Stimulated activated naive CD8-positive, alpha-beta T cell treated with anti-CD3 and anti-CD28 coated beads, Interleukin-15, Interleukin-2, amounts not matched to agents 100 U/mL and 50 U/mL, for 24 hours (primary cell): Measurements from ENCODE around the gene SH3GL2.

ENCODE experiments used
- ATAC-seq: fragments of 150-1000 bp; cut with Tn5 transposase; one replicate; pipeline ENCODE4 v1.10.0; 2021
- DNase-seq: peaks from one replicate; pipeline ENCODE4 v3.0.0; 2021

SH3GL2 gene

DNA sequence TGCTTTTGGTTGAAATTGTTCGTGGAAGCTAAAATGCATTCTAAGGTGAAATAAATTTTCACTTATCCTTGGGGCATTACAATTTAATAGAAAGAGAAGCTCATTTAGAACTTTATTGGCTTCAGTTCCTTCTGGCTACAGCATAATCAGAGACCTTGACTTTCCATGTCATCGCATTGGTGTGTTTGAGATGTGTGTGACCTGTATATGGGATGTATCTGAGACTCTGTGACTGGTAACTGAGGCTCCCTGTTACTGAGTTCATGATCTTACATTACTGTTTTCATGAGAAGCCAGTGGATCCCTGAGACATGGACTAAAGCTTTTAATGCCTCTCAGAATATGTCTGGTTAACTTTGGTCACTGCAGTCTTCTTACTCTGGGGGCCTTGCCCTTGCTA lies 32.5 kb downstream of the SH3GL2 start:
- DNase-seq (no peak), ATAC-seq (no peak)

DNA sequence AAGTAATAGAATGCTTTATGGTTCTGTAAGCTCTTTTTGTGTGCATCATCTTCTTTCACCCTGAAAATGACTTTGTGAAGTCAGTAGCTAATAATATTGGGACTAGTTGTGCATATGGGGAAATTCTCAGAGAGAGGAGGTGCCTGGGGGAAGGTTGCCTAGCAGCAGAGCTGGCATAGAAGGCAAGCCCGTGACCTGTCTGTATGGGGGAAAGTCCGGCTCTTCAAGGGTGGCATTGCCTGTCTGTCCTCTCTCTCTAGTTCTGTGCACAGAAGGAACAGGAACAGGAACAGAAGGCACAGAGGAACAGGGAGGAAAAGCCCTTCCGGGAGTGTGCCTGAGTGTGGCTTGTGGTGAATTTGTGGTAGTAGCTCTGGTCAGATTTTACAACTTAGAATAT lies 33.1 kb downstream of the SH3GL2 start:
- no peak for ATAC-seq
- DNase-seq, result no peak

DNA sequence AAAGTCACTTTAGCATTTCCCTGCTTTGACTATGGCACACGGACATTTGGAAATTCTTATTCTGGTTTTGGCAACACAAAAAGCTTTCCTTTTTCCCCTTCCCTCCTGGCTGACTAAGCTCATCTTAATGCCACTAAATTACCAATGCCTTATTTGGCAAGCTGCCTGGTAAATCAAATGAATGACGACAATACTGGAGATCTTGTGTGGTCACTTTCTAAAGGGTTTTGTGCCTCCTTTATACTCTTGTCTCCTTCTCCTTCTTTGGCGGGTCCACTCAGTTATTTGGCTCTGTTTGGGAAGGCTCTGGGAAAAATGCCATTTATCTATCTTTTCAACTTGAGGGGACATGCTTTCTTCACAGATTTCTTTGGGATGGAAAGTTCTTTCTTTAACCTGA lies 34.9 kb downstream of the SH3GL2 start:
- DNase-seq (no peak), ATAC-seq (no peak)

DNA sequence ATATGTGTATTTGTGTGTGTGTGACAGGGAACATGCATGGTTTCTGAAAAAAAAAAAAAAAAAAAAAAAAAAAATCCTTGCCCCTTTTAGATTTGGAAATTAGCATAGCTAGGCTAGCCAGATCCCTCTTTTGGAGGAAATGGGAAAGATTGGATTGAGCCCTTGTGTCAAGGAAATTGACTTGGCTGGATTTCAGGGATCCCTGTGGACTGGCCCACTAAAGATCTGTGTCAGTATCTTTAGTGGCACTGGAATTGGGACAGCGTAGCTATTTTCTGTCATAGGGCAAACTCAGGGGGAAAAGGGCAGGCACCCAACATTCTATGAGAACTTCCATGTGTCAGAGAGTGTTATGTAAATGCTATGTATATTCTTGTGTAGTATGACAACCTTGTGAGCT lies 35.4 kb downstream of the SH3GL2 start:
- ATAC-seq, result no peak
- no peak for DNase-seq

DNA sequence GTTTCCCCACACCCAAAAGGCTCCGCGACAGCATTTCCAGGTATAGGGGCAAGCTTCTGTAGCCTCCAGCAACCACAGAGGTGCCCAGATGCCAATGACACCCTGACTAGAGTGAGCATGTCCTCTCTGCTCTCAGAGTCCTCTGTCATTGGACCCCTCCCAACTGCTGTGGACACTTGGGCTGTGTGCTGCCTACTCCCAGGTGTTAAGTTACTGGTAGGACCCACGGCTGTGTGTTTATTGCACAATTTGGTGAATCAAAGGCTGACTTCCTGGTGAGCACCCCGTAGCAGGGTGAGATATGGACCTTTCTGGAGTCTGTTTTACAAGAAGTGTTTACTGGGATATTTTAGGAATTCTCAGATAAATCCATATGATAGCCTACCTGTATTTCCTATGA lies 36.0 kb downstream of the SH3GL2 start:
- DNase-seq, result no peak

DNA sequence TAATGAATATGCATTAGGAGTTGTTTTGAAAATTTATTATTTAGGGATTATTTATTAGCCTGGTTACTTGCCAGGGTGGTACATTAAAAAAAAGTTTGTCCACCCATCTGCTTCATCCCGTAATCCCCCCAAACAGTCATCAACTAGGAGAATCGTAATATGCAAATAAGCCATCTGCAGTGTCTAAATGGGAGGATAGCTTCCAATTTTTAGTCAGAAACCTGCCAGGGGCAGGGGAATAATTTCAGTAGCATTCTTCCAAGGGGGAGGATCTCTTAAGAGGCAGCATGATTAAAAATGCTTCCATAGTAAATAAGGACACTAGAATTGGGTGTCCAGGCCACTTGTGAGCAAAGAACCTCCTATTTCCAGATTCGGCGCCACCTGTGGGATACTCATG lies 43.3 kb downstream of the SH3GL2 start:
- DNase-seq, result no peak

More for the DNA sequence above, 36.0 kb downstream of the SH3GL2 start:
- ATAC-seq, result no peak

DNA sequence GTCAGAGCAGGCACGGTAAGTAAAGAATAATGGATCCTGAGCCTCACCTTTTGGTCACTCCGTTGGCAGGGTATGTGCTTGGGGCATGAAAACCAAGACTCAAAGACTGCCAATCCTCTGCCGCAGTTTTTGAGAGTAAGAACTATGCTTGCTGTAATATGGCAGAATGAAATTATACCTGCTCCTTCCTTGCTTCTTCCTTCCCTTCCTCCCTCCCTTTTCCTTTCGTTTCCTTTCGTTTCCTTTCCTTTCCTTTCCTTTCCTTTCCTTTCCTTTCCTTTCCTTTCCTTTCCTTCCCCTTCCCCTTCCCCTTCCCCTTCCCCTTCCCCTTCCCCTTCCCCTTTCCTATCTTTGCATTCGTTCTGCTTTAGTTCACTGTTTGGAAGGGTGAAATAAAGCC lies 43.9 kb downstream of the SH3GL2 start:
- ATAC-seq (no peak), DNase-seq (no peak)

More for the DNA sequence above, 43.3 kb downstream of the SH3GL2 start:
- ATAC-seq, result no peak

DNA sequence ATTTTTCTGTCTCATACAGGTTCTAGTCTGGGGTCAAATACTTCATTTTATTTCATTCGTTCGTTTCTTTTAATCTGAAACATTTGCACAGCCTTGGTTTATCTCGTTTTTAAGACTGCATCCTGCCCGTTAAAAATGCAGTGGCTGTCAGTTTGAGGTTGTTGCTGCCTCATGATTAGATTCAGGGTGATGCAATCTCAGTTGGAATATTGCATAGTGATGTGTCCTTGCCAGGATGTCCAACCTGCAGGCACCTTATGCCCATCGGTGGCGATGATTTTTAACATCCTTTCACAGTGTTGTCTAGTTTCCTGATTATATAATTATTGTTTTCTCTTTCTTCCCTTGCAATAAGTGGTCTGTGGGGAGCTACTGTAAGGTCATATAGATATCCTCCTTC lies 45.1 kb downstream of the SH3GL2 start:
- DNase-seq, result no peak
- ATAC-seq, result no peak

DNA sequence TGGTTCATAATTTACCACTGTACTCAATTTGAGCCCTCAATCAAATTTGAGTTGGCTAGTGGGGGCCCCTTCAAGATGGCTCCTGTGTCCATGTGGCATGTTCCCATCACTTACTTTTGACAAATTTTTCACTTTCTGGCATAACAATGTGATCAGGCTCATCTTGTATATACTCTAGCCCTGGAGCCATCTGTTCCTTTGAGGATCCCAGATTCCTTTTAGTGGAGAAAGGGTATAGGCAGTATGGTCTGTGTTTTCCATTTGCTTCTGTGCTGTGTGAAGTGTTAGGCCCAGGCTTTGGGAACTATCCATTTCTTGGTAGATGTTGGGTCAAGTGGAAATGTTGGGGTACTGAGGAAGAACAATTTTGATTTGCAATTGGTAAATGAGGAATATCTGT lies 45.7 kb downstream of the SH3GL2 start:
- no peak for ATAC-seq
- no peak for DNase-seq

DNA sequence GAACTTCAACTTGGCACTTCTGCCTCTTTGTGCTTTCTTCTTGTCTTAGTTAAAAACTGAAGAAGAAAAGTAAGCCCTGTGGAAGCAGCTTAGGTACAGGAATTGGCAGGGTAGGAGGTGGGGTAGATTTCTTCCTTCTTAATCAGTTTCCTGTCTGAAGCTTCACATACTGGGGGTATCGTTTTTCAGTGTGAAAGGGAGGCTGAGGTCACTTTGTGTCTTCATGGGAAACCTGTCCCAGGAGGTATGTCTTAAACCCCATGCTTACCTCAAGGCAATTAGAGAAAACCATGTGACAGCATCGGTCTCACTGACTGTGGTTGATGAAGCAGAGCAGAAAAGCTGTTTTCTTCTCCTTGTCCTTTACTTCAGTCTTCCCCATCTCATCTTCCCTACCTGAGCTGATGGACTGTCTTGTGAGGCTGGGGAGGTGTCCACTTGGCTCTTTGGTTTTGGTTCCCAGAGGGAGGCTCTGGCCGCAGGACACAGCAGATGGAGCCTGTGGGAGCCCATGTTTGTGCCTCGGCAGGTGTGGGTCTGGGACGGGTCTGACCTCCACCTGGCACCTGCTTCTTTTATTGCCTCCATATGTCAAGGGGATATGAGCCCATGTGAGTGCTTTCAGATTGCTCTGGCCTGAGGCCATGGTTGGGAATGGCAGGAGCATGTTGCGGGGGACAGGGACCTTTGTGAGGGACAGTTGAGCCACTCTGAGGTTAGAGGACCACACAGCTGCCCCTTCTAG lies 47.0 kb downstream of the SH3GL2 start:
- no peak for ATAC-seq
- DNase-seq, result no peak

DNA sequence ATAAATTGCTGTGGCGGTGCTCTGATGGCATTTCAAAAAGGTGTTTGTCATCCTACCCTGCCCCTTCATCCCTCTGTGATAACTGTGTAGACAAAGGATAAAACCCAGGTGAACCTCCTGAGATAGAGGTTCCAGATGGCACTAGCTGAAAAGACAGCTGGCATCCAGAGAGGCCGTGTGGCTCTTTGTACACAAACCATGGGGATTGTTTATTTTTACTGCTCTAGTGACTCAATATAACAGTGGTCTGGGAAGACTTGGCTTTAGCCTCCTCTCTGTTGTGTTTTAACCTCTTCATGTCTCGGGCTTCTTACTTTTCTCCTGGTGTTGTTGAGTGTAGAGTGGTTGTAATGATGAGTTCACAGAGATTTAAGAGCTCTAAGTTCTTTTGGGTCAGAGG lies 48.8 kb downstream of the SH3GL2 start:
- DNase-seq (no peak), ATAC-seq (no peak)

DNA sequence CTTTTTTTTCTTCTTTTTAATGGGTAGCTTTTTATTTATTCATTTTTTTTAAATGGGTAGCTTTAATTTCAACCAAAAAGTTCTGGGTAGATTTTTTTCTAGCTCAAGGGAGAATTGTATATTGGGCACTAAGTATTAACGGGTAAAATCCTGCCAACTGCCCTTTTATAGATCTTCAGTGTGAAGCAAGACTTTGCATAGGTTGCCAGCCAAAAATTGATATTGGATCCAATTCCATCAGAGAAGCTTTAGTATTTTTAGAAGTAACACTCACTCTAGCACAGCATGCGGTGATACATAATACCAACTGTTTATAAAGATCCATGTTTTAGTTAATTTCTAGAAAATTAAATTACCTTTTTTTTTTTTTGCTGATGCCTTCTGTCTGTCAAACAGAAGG lies 49.8 kb downstream of the SH3GL2 start:
- DNase-seq (no peak), ATAC-seq (no peak)

DNA sequence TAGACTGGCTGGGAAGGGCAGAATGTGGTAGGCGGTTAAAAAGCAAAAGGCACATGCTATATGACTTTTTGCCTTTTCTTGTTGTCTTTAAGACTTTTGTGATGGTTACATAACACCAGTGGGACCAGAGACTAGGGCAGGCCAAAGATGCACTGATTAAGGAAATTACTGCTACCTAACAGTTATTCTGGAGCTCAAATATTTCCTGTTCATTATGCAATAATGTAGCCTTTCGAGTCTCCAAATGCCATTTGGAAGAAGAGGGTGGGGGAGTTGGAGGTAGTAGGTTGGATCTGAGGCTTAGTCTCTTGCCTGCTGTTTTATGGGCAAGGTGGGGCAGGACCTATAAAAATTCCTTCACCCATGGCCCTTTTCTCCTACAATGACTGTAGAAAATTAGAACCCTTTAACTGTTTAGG lies 51.7 kb downstream of the SH3GL2 start:
- DNase-seq (no peak), ATAC-seq (no peak)

DNA sequence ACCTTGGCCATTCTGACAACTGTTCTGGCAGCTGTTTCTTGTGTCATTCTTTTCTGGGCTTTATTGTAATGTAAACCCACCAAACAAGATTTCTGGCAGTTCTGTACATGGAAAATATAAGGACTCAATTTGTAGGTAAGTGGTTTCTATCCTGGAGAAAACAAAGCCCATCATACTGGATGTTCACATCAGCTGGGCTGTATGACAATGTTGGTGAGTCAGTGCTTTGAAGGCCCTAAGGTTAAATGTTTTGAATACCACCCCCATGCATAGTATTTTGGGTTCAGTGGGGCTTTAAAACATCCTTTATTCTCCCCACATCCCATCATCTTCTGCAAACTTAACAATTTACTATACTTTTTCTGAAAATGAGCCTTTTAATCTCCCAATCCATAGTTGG lies 52.5 kb downstream of the SH3GL2 start:
- DNase-seq (no peak), ATAC-seq (no peak)

DNA sequence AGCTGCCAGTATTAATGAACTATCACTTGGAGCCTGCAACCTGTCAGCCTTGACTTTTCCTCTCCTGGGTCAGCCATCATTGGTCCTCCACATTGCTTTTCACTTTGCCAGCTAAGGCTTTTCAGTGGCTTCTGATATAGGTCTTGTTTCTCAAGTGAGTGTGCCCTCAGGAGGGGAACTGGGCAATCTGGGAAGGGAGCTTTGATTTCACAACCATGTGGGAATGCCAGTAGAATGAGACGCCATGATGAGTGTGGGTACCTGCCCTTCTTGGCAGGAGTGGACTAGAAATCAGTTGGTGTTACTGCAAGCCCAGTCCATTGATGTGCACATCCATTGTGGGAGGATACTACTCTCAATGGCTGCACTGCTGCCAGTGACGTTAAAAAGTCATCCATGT lies 54.1 kb downstream of the SH3GL2 start:
- ATAC-seq (no peak), DNase-seq (no peak)

DNA sequence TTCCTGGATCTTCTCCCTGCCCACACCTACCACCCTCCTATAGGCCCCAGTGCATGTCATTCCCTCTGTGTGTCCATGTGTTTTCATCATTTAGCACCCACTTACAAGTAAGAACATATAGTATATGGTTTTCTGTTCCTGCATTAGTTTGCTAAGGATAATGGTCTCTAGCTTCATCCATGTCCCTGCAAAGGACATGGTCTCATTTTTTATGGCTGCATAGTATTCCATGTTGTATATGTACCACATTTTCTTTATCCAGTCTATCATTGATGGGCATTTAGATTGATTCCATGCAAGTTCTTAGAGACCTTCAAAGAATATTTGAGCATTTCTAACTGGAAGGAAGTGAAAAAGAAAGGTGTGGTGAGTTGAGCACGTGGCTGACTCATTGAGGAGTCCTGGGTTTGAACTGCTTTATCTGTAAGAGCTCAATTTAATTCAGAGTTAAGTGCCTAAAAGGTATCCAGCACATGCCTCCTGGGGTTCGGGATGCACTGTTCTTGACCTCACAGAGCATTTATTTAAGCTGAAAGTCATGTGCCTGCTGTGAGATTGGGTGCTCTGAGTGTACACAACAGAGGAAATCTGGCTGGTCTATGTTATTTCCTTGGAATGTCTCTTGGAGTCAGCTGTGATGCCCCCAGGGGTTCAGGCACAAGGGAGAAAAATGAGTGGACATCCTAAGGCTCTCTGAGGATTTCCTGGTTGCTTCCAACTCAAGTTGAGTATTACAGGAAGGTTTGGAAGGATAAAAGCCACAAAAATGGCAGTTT lies 56.4 kb downstream of the SH3GL2 start:
- no peak for ATAC-seq
- DNase-seq, result no peak

DNA sequence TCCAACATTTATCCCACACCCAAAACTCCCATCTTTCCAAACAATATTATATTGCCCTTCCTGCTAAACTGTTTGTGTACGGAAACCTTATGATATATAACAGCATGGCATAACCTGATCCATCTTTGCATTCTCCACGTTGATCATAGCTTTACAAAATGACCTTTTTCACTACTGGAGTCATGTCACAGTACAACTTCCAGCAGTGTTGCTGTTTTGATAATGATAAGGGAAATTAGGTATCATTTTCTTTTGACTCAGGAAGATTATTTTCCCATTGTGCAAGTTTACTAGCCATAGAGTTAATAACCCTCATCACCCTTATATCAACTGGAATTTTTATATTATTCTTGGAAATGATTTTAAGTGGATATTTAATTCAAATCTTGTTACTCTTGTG lies 57.5 kb downstream of the SH3GL2 start:
- DNase-seq (no peak), ATAC-seq (no peak)

DNA sequence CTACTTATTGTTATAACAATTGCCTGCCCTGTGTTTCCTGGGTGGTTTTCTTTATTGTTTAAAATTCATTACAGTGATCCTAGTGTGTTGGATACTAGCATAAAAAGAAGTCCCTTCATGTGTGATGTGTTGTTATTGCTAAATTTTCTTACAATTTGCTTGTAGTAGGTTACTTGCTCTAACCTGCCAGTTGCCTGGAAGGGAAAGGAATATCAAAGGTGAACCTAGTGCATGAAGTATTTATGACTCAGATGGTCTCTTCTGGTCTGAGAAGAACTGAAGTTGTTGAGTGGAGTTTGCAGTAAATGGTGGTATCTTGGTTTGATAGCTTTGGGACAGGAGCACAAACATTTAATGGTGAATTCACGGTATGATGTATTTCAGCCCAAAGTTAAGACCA lies 58.0 kb downstream of the SH3GL2 start:
- ATAC-seq, result no peak
- DNase-seq, result no peak

DNA sequence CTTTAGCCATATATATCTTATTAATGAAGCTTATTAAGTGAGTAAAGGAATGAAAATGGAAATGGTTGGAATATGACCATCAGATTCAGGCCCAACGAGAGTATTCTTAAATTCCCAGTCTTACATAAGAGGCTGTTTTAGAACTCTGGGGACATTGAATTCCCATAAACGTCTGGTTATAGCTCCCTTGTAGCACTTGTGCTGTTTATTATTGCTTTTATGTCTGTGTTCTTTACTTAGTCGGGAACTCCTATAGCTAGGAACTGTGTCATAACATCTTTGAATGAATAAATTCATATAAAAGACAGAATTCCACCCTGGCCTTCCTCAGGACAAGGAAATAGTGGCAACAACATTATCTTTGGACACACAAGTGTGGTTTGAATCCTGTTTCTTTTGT lies 58.4 kb downstream of the SH3GL2 start:
- ATAC-seq, result no peak
- DNase-seq, result no peak

DNA sequence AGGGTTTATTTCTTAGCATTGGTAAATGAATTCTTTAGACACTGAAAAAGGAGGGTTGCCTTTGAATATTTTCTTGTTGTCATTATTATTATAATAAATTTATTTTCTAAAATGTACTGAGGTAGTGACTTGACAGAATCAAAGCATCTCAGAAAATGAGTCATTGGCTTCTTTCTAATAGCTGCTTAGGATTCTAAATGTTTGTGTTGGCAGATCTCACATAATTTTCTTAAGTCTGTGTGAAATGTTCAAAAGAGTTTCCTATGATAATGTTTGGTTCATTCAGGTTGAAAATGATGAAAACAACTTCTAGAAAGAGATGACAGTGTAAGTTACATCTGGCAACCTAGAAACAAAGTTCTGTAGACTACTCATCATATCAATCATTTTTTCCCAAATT lies 69.7 kb downstream of the SH3GL2 start:
- no peak for DNase-seq
- ATAC-seq, result no peak

DNA sequence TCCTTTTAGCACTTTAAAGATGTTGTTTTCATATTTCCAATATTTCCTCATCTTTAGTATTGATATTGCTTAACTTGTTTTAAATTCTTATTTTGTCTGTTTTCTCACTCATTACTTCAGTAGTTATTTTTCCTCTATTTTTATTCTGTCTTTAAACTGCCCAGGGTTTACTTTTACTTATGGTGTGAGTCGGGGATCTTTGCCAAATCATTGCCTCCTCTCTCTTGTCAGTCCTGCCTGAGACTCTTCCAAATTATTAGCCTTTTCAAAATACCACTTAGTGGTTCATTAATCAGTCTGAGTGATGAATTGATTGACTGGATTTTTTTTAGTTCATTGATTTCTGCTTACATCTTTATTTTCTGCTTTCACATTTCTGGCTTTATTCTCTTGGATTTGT lies 72.9 kb downstream of the SH3GL2 start:
- DNase-seq, result no peak
- ATAC-seq, result no peak

DNA sequence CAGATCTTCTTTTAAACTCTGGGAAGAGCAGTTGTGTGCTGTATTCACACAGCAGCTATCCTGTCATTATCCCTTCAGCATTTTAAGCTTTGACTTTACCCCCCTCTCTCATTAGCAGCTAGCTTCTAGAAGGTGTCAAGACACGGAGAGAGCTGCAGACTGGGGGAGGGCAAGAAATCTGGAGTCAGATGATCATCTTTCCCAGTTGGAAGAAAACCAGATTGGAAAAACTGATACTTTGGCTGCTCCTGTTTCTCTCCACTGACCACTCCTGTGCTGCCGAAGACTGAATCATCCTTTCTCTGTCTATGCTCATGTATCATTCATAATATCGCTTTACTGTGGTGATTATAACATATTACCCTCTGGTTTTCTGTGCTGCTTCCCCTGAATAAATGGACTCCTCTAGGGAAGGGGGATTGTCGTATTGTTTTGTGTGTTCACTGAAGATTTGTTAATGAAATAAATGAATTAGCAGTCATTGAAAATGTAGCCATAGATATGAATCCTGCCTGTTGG lies 75.1 kb downstream of the SH3GL2 start:
- ATAC-seq, result no peak
- DNase-seq, result no peak

DNA sequence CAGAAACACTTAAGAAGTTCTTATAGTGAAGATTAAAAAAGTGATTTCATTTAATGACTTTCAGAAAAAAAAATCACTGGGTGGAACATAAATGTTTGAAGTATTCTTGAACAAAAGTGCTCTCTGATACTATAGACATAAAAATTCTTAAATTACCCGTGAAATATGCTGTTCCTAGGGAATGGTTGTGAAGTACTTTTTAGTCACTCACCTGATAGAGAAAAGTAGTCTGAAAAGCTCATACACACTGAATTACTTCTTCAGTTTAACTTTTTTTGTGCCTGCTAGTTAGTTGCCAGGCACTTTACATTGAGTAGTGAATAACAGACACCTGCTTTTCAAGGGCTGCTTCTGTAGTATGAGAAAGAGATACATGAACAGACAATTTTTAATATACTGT lies 78.0 kb downstream of the SH3GL2 start:
- DNase-seq (no peak), ATAC-seq (no peak)

DNA sequence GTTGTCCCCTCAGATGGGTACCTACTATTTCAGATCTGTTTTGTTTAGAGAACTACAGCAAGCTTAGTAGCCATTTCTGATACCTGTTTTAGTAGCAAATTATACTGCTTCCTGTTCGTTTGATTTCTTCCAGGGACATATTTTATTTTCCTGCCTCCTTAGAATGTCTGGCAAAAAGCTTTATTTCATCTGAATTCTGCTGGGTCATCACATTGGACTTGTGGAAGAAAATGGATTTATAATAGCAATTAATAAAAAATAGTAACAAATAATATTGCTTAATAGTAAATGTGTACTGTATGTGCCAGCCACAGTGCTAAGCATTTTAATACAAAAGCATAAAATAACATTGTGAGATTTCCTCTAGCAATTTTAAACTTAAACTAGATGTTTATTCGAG lies 79.4 kb downstream of the SH3GL2 start:
- ATAC-seq (no peak), DNase-seq (no peak)
